MM.1S (cell line): Measurements from ENCODE around the gene MAB21L4.

Experiments used
- CTCF ChIP-seq: fragments of 300-600 bp; sonication (generic); IDR thresholded peaks from 2 replicates; pipeline ENCODE4 v1.5.1; 2016; ENCODE audit warnings: antibody characterized with exemption, low read length, mixed read lengths
- EZH2phosphoT487 ChIP-seq: fragments of 300-600 bp; sonication (generic); IDR thresholded peaks from 2 replicates; pipeline ENCODE4 v1.6.1; 2018; ENCODE audit warnings: antibody characterized with exemption, low read length

GRCh38 chr2:240901986-240902614 is 6.1 kb upstream of the MAB21L4 start:
- TF ChIP-seq CTCF, result no peak
- TF ChIP-seq EZH2phosphoT487, result no peak
